ENCODE measurements around the gene KCNE5.

- TF ChIP-seq CTCF (IDR thresholded peaks at IDR 0.05) (no peak), ZFX (IDR thresholded peaks at IDR 0.05; ENCODE audit: borderline replicate concordance) (no peak)
Measured at GRCh38 chrX:109585488-109585887, 39.5 kb downstream of the KCNE5 start.

All from 22Rv1 (cell line).